ENCODE results near the gene CDH4.

- TF ChIP-seq POLR2A (IDR thresholded peaks at IDR 0.05) (no peak), CTCF (IDR thresholded peaks at IDR 0.05) (no peak), EP300 (IDR thresholded peaks at IDR 0.05) (no peak)
These were observed 139.1 kb downstream of the CDH4 start for GRCh38 chr20:61391185-61391584.

All from ovary (tissue), 3 donors.